ENCODE measurements around the gene PSMG4.

The PSMG4 gene

GRCh38 chr6:3250231-3250675 is 8.5 kb upstream of the PSMG4 start:
- in situ Hi-C loops (cut with MboI; ENCODE audit: low sequenced_read_pairs): no loop called here

- in situ Hi-C loops (cut with MboI; ENCODE audit: low sequenced_read_pairs): no loop called here
These were observed 7.1 kb upstream of the PSMG4 start for GRCh38 chr6:3251462-3252314.

- in situ Hi-C loops (cut with MboI; ENCODE audit: low sequenced_read_pairs): no loop called here
These were observed 6.4 kb upstream of the PSMG4 start for GRCh38 chr6:3252369-3252768.

GRCh38 chr6:3252861-3253596 is 5.7 kb upstream of the PSMG4 start:
- in situ Hi-C loops (cut with MboI; ENCODE audit: low sequenced_read_pairs): no loop called here

GRCh38 chr6:3253597-3253961 is 5.2 kb upstream of the PSMG4 start:
- in situ Hi-C loops (cut with MboI; ENCODE audit: low sequenced_read_pairs): no loop called here

GRCh38 chr6:3258201-3258600 is 546 bp upstream of the PSMG4 start:
- in situ Hi-C loops (cut with MboI; ENCODE audit: low sequenced_read_pairs): no loop called here

GRCh38 chr6:3259491-3259958 is 778 bp downstream of the PSMG4 start:
- in situ Hi-C loops (cut with MboI; ENCODE audit: low sequenced_read_pairs): no loop called here

- in situ Hi-C loops (cut with MboI; ENCODE audit: low sequenced_read_pairs): no loop called here
These were observed 1.5 kb downstream of the PSMG4 start for GRCh38 chr6:3260296-3260695.

- in situ Hi-C loops (cut with MboI; ENCODE audit: low sequenced_read_pairs): no loop called here
These were observed 2.2 kb downstream of the PSMG4 start for GRCh38 chr6:3260772-3261517.

GRCh38 chr6:3261518-3261820 is 2.7 kb downstream of the PSMG4 start:
- in situ Hi-C loops (cut with MboI; ENCODE audit: low sequenced_read_pairs): no loop called here

- in situ Hi-C loops (cut with MboI; ENCODE audit: low sequenced_read_pairs): no loop called here
These were observed 3.2 kb downstream of the PSMG4 start for GRCh38 chr6:3261921-3262320.

GRCh38 chr6:3263096-3263495 is 4.3 kb downstream of the PSMG4 start:
- in situ Hi-C loops (cut with MboI; ENCODE audit: low sequenced_read_pairs): no loop called here

- in situ Hi-C loops (cut with MboI; ENCODE audit: low sequenced_read_pairs): no loop called here
These were observed 5.6 kb downstream of the PSMG4 start for GRCh38 chr6:3264356-3264755.

GRCh38 chr6:3265671-3266070 is 6.9 kb downstream of the PSMG4 start:
- in situ Hi-C loops (cut with MboI; ENCODE audit: low sequenced_read_pairs): no loop called here

GRCh38 chr6:3266170-3266569 is 7.4 kb downstream of the PSMG4 start:
- in situ Hi-C loops (cut with MboI; ENCODE audit: low sequenced_read_pairs): no loop called here

- in situ Hi-C loops (cut with MboI; ENCODE audit: low sequenced_read_pairs): no loop called here
These were observed 8.4 kb downstream of the PSMG4 start for GRCh38 chr6:3267162-3267561.

GRCh38 chr6:3268680-3269079 is 9.9 kb downstream of the PSMG4 start:
- in situ Hi-C loops (cut with MboI; ENCODE audit: low sequenced_read_pairs): no loop called here

GRCh38 chr6:3269281-3269975 is 10.7 kb downstream of the PSMG4 start:
- in situ Hi-C loops (cut with MboI; ENCODE audit: low sequenced_read_pairs): no loop called here

GRCh38 chr6:3270258-3270657 is 11.5 kb downstream of the PSMG4 start:
- in situ Hi-C loops (cut with MboI; ENCODE audit: low sequenced_read_pairs): no loop called here

- in situ Hi-C loops (cut with MboI; ENCODE audit: low sequenced_read_pairs): no loop called here
These were observed 13.0 kb downstream of the PSMG4 start for GRCh38 chr6:3271756-3272155.

All from hTERT RPE-1 (cell line).